Peyer's patch (tissue), 4 donors: ENCODE results near the gene SLC6A18. TPM values are rescaled to one million over a fixed set of nuclear protein-coding genes. Genes with fewer than 3 reads are reported as not detected.

ENCODE experiments used
- DNase-seq, 3 donors: peaks; one replicate each; pipeline ENCODE4 v3.0.0-alpha.2; 2017 to 2019
- H3K27ac ChIP-seq, 4 donors: fragments of 200-600 bp; sonication (generic); one replicate each; pipeline ENCODE4 v1.5.1; 2016 to 2019
- H3K27me3 ChIP-seq, 2 donors: fragments of 200-600 bp; sonication (generic); one replicate each; pipeline ENCODE4 v1.5.1; 2019
- H3K36me3 ChIP-seq, 3 donors: fragments of 200-600 bp; sonication (generic); one replicate each; pipeline ENCODE4 v1.5.1; 2016 to 2019
- H3K4me1 ChIP-seq, 4 donors: fragments of 200-600 bp; sonication (generic); one replicate each; pipeline ENCODE4 v1.5.1; 2016 to 2019
- H3K4me3 ChIP-seq, 4 donors: fragments of 200-600 bp; sonication (generic); 1 replicate in 3 of 4; 2 replicates in 1 of 4; pipeline ENCODE4 v1.5.1; 2016 to 2019; ENCODE audit warnings: mild to moderate bottlenecking in 1 of 4
- H3K9me3 ChIP-seq, 4 donors: fragments of 200-600 bp; sonication (generic); one replicate each; pipeline ENCODE4 v1.5.1; 2016 to 2019; ENCODE audit warnings: mild to moderate bottlenecking in 1 of 4
- CTCF ChIP-seq, 6 experiments: fragments of 450-650 bp in 4 of 6; fragments of 200-600 bp in 2 of 6; sonication (generic) in 1 of 6; IDR thresholded peaks; one replicate each; pipeline ENCODE4 v1.5.1; 2017 to 2019; ENCODE audit warnings: antibody characterized with exemption in 6 of 6, mild to moderate bottlenecking in 3 of 6, moderate library complexity in 1 of 6
- POLR2A ChIP-seq, 2 donors: fragments of 450-650 bp; IDR thresholded peaks; one replicate each; pipeline ENCODE4 v1.5.1; 2017; ENCODE audit warnings: antibody characterized with exemption in 2 of 2, mild to moderate bottlenecking in 2 of 2, moderate library complexity in 2 of 2
- total RNA-seq, 4 donors: library from RNA; depleted of rRNA; stranded (reverse); fragments of >200 nt; gene quantifications; one replicate each; pipeline ENCODE4 v1.1.0, GENCODE V29; 2016

The SLC6A18 gene
- total RNA-seq, 4 donors from 2014 or later, result 0.53 to 0.95 TPM; not detected in 2

GRCh38 chr5:1178529-1179382, 46.4 kb upstream of the SLC6A18 start:
- H3K4me1 ChIP-seq, result peaks cover 0 to 12% (median 3%) of the 10 kb centered on the region in 4 donors
- no peak for DNase-seq
- no peaks in the 10 kb centered on the region for H3K9me3 ChIP-seq
- peak overlapping the region in 1 of 4 donors; percentile 43 for H3K27ac ChIP-seq
- H3K4me3 ChIP-seq, result no peak overlapping the region
- TF ChIP-seq CTCF (IDR thresholded peaks at IDR 0.05), result no peak
- TF ChIP-seq POLR2A (IDR thresholded peaks at IDR 0.05), result no peak
- H3K36me3 ChIP-seq, result no peaks in the 10 kb centered on the region
- no peaks in the 10 kb centered on the region for H3K27me3 ChIP-seq

- Histone ChIP-seq H3K4me1 (peaks cover 0 to 18% (median 4%) of the 10 kb centered on the region in 4 donors), H3K36me3 (no peaks in the 10 kb centered on the region), H3K27ac (peak overlapping the region in 1 of 4 donors; percentile 43), H3K4me3 (no peak overlapping the region), H3K27me3 (no peaks in the 10 kb centered on the region), H3K9me3 (no peaks in the 10 kb centered on the region)
- TF ChIP-seq CTCF (IDR thresholded peaks at IDR 0.05) (no peak), POLR2A (IDR thresholded peaks at IDR 0.05) (no peak)
- no peak for DNase-seq
Observed at GRCh38 chr5:1179383-1179715, 45.8 kb upstream of the SLC6A18 start.

- peaks cover 0 to 23% (median 4%) of the 10 kb centered on the region in 4 donors for H3K4me1 ChIP-seq
Observed at GRCh38 chr5:1180096-1180495, 45.1 kb upstream of the SLC6A18 start.

GRCh38 chr5:1180841-1181271, 44.3 kb upstream of the SLC6A18 start:
- peaks cover 0 to 31% (median 4%) of the 10 kb centered on the region in 4 donors for H3K4me1 ChIP-seq
- peak overlapping the region in 3 of 4 donors; percentile 79 to 98 (median 93) for H3K27ac ChIP-seq
- no peaks in the 10 kb centered on the region for H3K27me3 ChIP-seq
- peak in 1 of 3 donors; percentile 48 for DNase-seq
- H3K36me3 ChIP-seq, result no peaks in the 10 kb centered on the region
- no peaks in the 10 kb centered on the region for H3K9me3 ChIP-seq
- H3K4me3 ChIP-seq, result no peak overlapping the region
- TF ChIP-seq POLR2A (IDR thresholded peaks at IDR 0.05), result no peak
- no peak for TF ChIP-seq CTCF (IDR thresholded peaks at IDR 0.05)

More at GRCh38 chr5:1180096-1180495, 45.1 kb upstream of the SLC6A18 start:
- Histone ChIP-seq H3K9me3 (no peaks in the 10 kb centered on the region), H3K36me3 (no peaks in the 10 kb centered on the region), H3K27ac (no peak overlapping the region), H3K4me3 (no peak overlapping the region), H3K27me3 (no peaks in the 10 kb centered on the region)
- DNase-seq, result no peak
- TF ChIP-seq POLR2A (IDR thresholded peaks at IDR 0.05) (no peak), CTCF (IDR thresholded peaks at IDR 0.05) (no peak)

GRCh38 chr5:1181451-1182359, 43.5 kb upstream of the SLC6A18 start:
- peaks cover 0 to 39% (median 5%) of the 10 kb centered on the region in 4 donors for H3K4me1 ChIP-seq

More at GRCh38 chr5:1181451-1182359, 43.5 kb upstream of the SLC6A18 start:
- Histone ChIP-seq H3K36me3 (no peaks in the 10 kb centered on the region), H3K4me3 (peak overlapping the region in 2 of 4 donors; percentile 41 to 52), H3K27me3 (no peaks in the 10 kb centered on the region), H3K9me3 (no peaks in the 10 kb centered on the region), H3K27ac (peak overlapping the region in 3 of 4 donors; percentile 79 to 98 (median 93))
- TF ChIP-seq CTCF (IDR thresholded peaks at IDR 0.05) (no peak), POLR2A (IDR thresholded peaks at IDR 0.05) (peak; percentile 6 to 16)
- DNase-seq, result peak in 2 of 3 donors; percentile 89 to 91
